GM19351 (cell line): ENCODE results near the gene TGFBRAP1.
A peak's percentile ranks its signal among the peaks of the same experiment; 100 is the strongest.
"Not testable (repeated sequence)": the region's sequence is repeated elsewhere in the genome, so short reads cannot be mapped to it uniquely, and the experiment has no call there.

Source experiments
- ATAC-seq: cut with Tn5 transposase; IDR thresholded peaks from one replicate; pipeline ENCODE4 v1.9.1; 2021; ENCODE audit warnings: mild to moderate bottlenecking, moderate library complexity; ENCODE audit not compliant: unreplicated experiment

The TGFBRAP1 gene

GRCh38 chr2:105357122-105357521, 27.6 kb upstream of the TGFBRAP1 start:
- no peak for ATAC-seq

- peak; percentile 59 for ATAC-seq
Observed at GRCh38 chr2:105344704-105345345, 15.3 kb upstream of the TGFBRAP1 start.

GRCh38 chr2:105339414-105339813, 9.9 kb upstream of the TGFBRAP1 start:
- ATAC-seq: no peak

DNA sequence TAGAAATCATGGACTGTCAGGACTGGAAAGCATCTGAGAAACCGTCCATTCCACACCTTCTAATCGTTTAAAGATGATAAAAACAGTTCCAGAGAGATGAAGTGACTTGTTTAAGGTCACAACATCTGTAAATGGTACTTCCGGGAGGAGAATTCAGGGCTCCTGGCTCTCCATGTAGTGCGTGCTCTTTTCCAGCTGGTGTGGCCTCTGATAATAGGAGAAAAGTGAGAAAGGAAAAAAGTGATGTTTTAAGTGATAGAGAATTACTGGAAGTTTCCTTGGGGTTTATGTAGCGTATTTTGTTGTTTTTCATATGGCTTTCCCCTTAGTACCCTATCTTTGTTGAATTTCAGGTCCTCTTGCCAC, 8.5 kb upstream of the TGFBRAP1 start:
- ATAC-seq: peak; percentile 22

DNA sequence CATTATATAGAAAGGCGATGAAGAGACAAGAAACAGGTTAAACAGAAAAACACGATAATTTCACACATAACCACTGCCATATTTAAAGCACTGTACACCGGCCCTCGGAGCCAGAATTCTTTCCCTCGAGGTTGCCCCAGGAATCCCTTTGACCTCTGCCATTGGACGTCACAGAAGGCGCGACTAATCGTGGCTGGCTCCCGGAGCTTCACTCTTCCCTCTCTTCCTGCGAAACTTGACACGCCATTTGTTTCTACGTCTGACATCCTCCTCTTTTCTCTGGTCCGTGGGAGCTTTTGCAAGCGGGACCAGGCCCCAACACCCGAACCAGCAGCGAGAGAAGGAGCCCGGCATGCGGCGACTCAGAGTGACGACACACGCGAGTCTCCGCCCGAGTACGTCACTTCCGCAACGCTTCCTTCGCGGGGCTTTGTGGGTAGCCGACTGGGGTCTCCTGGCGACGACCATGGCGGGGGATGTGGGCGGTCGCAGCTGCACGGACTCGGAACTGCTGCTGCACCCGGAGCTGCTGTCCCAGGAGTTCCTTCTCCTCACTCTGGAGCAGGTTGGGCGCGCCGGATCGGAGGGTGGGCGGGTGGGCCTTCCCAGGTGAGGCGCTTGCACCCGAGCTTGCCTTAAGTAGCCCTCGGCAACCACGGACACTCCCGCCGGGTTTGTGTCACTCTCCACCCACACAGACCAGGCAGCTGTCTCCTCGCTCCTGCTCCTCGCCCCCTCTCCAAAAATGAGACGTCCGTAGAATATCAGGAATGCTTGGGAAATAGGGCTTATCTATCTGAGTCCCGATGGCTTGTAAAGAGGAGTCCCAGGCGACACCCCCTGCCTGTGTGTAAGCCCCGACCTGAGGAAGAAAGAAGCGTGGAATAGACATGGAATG, 7.8 kb upstream of the TGFBRAP1 start, which contains the start of gene C2orf49:
TSS of gene C2orf49 (plus strand) at position 419 of the 898 bp plus-strand sequence. CDS start at position 467, 48 bp downstream.
- ATAC-seq: peak; percentile 94

- no peak for ATAC-seq
Observed at GRCh38 chr2:105336786-105337121, 7.2 kb upstream of the TGFBRAP1 start.

GRCh38 chr2:105335469-105335868, 5.9 kb upstream of the TGFBRAP1 start:
- no peak for ATAC-seq

GRCh38 chr2:105334211-105334610, 4.7 kb upstream of the TGFBRAP1 start:
- no peak for ATAC-seq

DNA sequence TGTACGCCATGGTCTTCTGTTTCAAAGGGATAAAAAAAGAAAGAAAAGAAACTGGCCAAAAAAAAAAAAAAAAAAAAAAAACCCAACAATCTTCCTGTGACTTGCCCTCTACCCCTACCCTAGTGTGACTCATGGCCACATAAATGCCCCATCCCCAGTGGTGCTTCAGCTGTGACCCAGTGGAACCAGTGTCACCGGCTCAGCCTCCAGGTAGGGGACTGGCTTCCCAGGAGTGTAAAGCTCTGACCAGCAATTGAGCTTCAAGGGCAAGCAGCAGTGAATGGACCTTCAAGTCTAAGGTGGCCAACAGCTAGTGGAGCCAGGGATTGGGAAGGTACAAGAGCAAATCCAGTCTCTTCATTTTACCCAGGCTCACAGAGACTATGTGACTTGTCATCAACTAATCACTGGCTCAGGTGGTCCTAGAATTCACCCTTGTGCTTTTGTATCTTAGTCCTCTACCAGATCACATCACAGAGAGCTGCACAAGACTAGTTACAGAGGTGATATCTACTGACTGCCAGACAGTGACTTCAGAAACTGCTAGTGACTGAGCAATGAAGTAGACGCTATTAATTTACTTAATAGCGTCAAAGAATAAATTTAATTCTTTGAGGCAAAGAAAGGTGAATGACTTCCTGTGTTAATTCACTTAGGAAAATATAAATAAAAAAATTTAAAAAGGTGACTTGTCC, 1.3 kb upstream of the TGFBRAP1 start:
- no peak for ATAC-seq

DNA sequence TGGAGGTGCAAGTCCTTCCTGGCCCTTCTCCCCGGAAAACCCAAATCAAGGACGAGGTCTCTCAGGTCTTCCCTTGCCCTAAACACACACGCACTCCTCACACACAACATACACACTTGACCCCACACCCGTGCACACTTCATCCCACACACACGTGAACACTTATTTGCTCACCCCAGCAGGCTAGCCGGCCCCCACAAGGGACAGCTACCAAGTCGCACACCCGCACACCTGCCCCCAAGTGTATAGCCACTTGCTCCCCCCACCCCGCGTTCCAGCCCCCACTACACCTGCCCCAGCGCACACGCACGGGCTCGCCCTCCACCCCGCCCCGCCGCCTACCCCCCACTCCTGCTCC, 359 bp downstream of the TGFBRAP1 start:
- ATAC-seq: peak; percentile 14

GRCh38 chr2:105328281-105329196, 996 bp downstream of the TGFBRAP1 start:
- ATAC-seq: no peak

DNA sequence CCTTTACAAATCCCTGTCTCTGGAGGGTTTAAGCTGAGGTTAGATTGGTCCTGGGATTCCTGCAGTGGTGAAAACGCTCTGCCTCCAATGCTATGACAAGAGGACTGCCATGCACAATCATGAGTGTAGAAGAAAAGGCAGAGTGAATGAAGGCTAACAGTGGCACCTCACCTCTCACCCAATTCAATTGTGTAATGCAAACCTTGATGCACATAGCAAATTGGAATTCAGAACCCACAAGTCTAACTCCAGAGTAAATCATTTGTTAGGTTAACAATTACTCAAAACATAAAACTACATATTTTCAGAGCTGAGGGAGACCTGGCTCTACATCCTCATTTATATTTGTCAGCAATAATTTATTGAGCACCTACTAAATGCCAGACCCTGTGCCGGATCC, 1.8 kb downstream of the TGFBRAP1 start:
- ATAC-seq: no peak

GRCh38 chr2:105327271-105327670, 2.3 kb downstream of the TGFBRAP1 start:
- ATAC-seq: not testable (repeated sequence)

GRCh38 chr2:105325389-105325963, 4.1 kb downstream of the TGFBRAP1 start:
- no peak for ATAC-seq

DNA sequence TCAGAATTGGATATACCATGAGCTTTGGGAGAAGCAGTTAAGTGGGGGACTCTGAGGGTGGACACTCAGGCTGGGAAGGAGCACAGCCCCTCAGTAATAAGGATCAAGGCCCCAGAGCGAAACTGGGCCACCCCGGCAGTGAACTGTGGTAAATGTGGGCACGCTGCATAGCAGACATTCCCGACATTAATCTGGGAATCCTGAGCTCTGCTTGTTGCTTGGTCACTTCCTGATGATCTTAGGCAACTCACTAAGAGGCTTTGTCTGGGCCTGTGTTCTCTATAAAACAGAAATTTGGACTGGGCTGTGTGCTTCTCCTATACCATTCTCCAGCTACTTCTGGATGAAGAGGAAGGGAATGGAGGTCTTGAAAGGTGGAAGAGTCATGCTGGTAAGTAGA, 4.8 kb downstream of the TGFBRAP1 start:
- ATAC-seq: no peak

DNA sequence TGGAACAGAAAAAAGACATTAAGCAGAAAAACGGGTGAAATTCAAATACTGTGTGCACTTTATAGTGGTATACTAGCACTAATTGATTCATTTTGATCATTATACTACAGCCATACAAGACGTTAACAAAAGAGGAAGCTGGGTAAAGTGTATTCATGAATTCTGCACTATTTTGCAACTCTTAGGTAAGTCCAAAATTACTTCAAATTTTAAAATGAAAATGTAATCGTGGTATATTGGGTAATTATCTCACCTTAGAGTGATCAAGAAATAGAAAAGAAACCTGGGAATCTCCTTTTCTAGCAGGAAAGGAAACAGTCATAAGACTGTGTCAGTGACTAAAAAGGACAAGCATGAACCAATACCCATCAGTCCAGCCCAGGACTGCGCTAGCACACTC, 5.4 kb downstream of the TGFBRAP1 start:
- peak; percentile 24 for ATAC-seq

GRCh38 chr2:105323111-105323510, 6.4 kb downstream of the TGFBRAP1 start:
- no peak for ATAC-seq

DNA sequence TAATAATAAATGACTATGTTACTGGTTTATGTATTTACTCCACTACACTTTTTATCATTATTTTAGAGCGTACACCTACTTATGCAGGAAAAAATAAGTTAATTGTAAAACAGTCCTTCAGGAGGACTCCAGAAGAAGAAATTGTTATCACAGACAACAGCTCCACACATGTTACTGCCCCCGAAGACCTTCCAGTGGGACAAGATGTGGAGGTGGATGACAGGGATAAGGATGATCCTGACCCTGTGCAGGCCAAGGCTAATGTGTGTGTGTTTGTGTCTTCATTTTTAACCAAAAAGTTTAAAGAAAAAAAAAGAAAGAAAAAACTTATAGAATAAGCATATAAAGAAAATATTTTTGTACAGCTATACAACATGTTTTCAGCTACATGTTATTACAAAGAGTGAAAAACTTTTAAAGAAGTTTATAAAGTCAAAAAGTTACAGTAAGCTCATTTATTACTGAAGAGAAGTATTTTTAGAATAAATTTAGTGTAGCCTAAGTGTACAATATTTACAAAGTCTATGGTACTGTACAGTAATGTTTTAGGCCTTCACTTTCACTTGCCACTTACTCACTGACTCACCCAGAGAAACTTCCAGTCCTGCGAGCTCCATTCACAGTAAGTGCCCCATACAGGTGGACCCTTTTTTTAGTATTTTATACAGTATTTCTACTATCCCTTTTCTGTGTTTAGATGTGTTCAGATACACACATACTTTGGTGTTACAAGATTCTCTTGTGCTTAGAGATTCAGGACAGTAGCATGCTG, 7.5 kb downstream of the TGFBRAP1 start:
- ATAC-seq: peak; percentile 39

GRCh38 chr2:105320651-105321215, 8.8 kb downstream of the TGFBRAP1 start:
- no peak for ATAC-seq
